Colon (tissue), 2 donors: ENCODE measurements around the gene MAGEF1.

Source experiments
- FAIRE-seq: peaks from 2 replicates; lab custom pipeline; 2012; peaks lifted over from hg19 to GRCh38; lab: Jason Lieb, UNC
- donor health status: control.
- donor health status: control.

The MAGEF1 gene

GRCh38 chr3:184690192-184690883, 21.5 kb downstream of the MAGEF1 start:
- no peak for FAIRE-seq

- no peak for FAIRE-seq
Observed at GRCh38 chr3:184688882-184689271, 23.0 kb downstream of the MAGEF1 start.

- FAIRE-seq = no peak
Observed at GRCh38 chr3:184688251-184688881, 23.5 kb downstream of the MAGEF1 start.

- no peak for FAIRE-seq
Observed at GRCh38 chr3:184687363-184688015, 24.4 kb downstream of the MAGEF1 start.

GRCh38 chr3:184685646-184686045, 26.2 kb downstream of the MAGEF1 start:
- no peak for FAIRE-seq

GRCh38 chr3:184685055-184685454, 26.8 kb downstream of the MAGEF1 start:
- no peak for FAIRE-seq

- FAIRE-seq = no peak
Observed at GRCh38 chr3:184683900-184684560, 27.8 kb downstream of the MAGEF1 start.

GRCh38 chr3:184683234-184683633, 28.6 kb downstream of the MAGEF1 start:
- no peak for FAIRE-seq

GRCh38 chr3:184682671-184683070, 29.2 kb downstream of the MAGEF1 start:
- FAIRE-seq = no peak

GRCh38 chr3:184680385-184681345, 31.2 kb downstream of the MAGEF1 start:
- no peak for FAIRE-seq

GRCh38 chr3:184679056-184679816, 32.6 kb downstream of the MAGEF1 start:
- FAIRE-seq = no peak

GRCh38 chr3:184678317-184679055, 33.4 kb downstream of the MAGEF1 start:
- no peak for FAIRE-seq

- FAIRE-seq = no peak
Observed at GRCh38 chr3:184677344-184678316, 34.2 kb downstream of the MAGEF1 start.

- no peak for FAIRE-seq
Observed at GRCh38 chr3:184676927-184677326, 34.9 kb downstream of the MAGEF1 start.

- no peak for FAIRE-seq
Observed at GRCh38 chr3:184674626-184675025, 37.2 kb downstream of the MAGEF1 start.

GRCh38 chr3:184672977-184673870, 38.6 kb downstream of the MAGEF1 start:
- no peak for FAIRE-seq

GRCh38 chr3:184672335-184672734, 39.5 kb downstream of the MAGEF1 start:
- no peak for FAIRE-seq

- FAIRE-seq = no peak
Observed at GRCh38 chr3:184670091-184670602, 41.7 kb downstream of the MAGEF1 start.
